Panc1 (cell line): ENCODE results near the gene IDH2. TPM values are rescaled to one million over a fixed set of nuclear protein-coding genes. Genes with fewer than 3 reads are reported as not detected.

ENCODE experiments used
- ATAC-seq: fragments of 200-7000 bp; cut with Tn5 transposase; 2 replicates; pipeline ENCODE4 v1.9.1; 2020; ENCODE audit warnings: mild to moderate bottlenecking, moderate library complexity
- BruUV-seq: library from RNA; stranded (reverse); fragments of 400-500 nt; replicated peaks from 2 replicates; lab custom pipeline; 2021; lab: Mats Ljungman, UMichigan
- CTCF ChIA-PET: fragments of 300-600 bp; sonication (Branson Sonifier 250); formaldehyde crosslinking; loops from one replicate; lab custom pipeline; 2022; ENCODE audit warnings: antibody characterized with exemption; lab: Charles Lee
- POLR2A ChIA-PET: fragments of 300-600 bp; sonication (Branson Sonifier 250); formaldehyde crosslinking; loops from one replicate; lab custom pipeline; 2022; ENCODE audit warnings: antibody characterized with exemption; lab: Charles Lee
- DNase-seq: peaks from one replicate; pipeline ENCODE4 v3.0.0-alpha.2; 2010; ENCODE audit warnings: low read depth, low spot score
- H3K27ac ChIP-seq: 2 replicates; pipeline ENCODE4 v1.5.1; 2011; ENCODE audit warnings: mild to moderate bottlenecking, low read length, inconsistent platforms
- H3K27me3 ChIP-seq: fragments of 200-500 bp; sonication (Bioruptor generic); 2 replicates; pipeline ENCODE4 v1.6.0; 2014; ENCODE audit warnings: low read length, inconsistent platforms; ENCODE audit not compliant: control insufficient read depth, insufficient read depth
- H3K36me3 ChIP-seq: fragments of 200-500 bp; sonication (Bioruptor generic); 2 replicates; pipeline ENCODE4 v1.5.1; 2014; ENCODE audit warnings: inconsistent platforms, mild to moderate bottlenecking, low read length, moderate library complexity; ENCODE audit not compliant: control insufficient read depth, insufficient read depth
- H3K4me1 ChIP-seq: 2 replicates; pipeline ENCODE4 v1.5.1; 2011; ENCODE audit warnings: inconsistent platforms, mild to moderate bottlenecking, low read length, moderate library complexity; ENCODE audit not compliant: control insufficient read depth, insufficient read depth
- H3K4me3 ChIP-seq, 2 experiments: 2 replicates each; pipeline ENCODE4 v1.5.1; 2011 to 2012; ENCODE audit warnings: low read depth in 2 of 2, low read length in 2 of 2, mild to moderate bottlenecking in 2 of 2, inconsistent platforms in 1 of 2, moderate library complexity in 1 of 2
- H3K9me3 ChIP-seq: fragments of 200-500 bp; sonication (Bioruptor generic); 2 replicates; pipeline ENCODE4 v1.5.1; 2014; ENCODE audit warnings: low read depth, mild to moderate bottlenecking, inconsistent platforms, low read length, moderate library complexity; ENCODE audit not compliant: control insufficient read depth, insufficient read depth
- POLR2AphosphoS5 ChIP-seq: IDR thresholded peaks from 2 replicates; pipeline ENCODE4 v1.6.1; 2012; ENCODE audit warnings: mild to moderate bottlenecking, low read depth, low read length, moderate library complexity
- REST ChIP-seq, 2 experiments: IDR thresholded peaks; 2 replicates each; pipeline ENCODE4 v1.6.1; 2011 to 2012; ENCODE audit warnings: low read depth in 2 of 2, control low read depth in 1 of 2, low read length in 1 of 2, mild to moderate bottlenecking in 1 of 2, moderate library complexity in 1 of 2; ENCODE audit not compliant: insufficient read depth in 1 of 2
- SIN3A ChIP-seq: IDR thresholded peaks from 2 replicates; pipeline ENCODE4 v1.6.1; 2012; ENCODE audit warnings: low read depth, mild to moderate bottlenecking, low read length, moderate library complexity, borderline replicate concordance; ENCODE audit not compliant: insufficient read depth
- TCF7L2 ChIP-seq: IDR thresholded peaks from 2 replicates; pipeline ENCODE4 v1.6.1; 2011; ENCODE audit warnings: mild to moderate bottlenecking, low read depth, low read length, inconsistent platforms
- in situ Hi-C: cut with HindIII; loops from 2 replicates; pipeline ENCODE4 v1.10.0; 2016; ENCODE audit warnings: low sequenced_read_pairs, low pct_unique_long_range_greater_than_20kb
- intact Hi-C: fragments of 100-400 bp; cut with micrococcal nuclease; formaldehyde crosslinking; loops from one replicate; pipeline ENCODE4 v1.10.0; 2022; ENCODE audit not compliant: unreplicated experiment
- total RNA-seq: library from RNA; stranded (reverse); gene quantifications from one replicate; pipeline ENCODE4 v1.2.1, GENCODE V29; 2021; ENCODE audit not compliant: unreplicated experiment
- TF ChIP-seq, protein P1 (sequence below): fragments of 450-650 bp; IDR thresholded peaks from 2 replicates; pipeline ENCODE4 v1.5.1; 2017; ENCODE audit warnings: mild to moderate bottlenecking

IDH2 gene
- total RNA-seq, 1 experiment from 2014 or later: 197 TPM

- H3K36me3 ChIP-seq: no peaks in the 10 kb centered on the region
- no peak for ATAC-seq
- POLR2A ChIA-PET: interaction anchor here (0.7 kb wide), 1 partner anchor 100 kb away, joined by 4 read pairs; no protein-coding TSS in a partner anchor
- H3K4me1 ChIP-seq: no peaks in the 10 kb centered on the region; the same call in 1 of the 2 replicates
- no peak for TF ChIP-seq TCF7L2
- no peak for TF ChIP-seq POLR2AphosphoS5
- no peak for TF ChIP-seq SIN3A
- TF ChIP-seq, protein P1, sequence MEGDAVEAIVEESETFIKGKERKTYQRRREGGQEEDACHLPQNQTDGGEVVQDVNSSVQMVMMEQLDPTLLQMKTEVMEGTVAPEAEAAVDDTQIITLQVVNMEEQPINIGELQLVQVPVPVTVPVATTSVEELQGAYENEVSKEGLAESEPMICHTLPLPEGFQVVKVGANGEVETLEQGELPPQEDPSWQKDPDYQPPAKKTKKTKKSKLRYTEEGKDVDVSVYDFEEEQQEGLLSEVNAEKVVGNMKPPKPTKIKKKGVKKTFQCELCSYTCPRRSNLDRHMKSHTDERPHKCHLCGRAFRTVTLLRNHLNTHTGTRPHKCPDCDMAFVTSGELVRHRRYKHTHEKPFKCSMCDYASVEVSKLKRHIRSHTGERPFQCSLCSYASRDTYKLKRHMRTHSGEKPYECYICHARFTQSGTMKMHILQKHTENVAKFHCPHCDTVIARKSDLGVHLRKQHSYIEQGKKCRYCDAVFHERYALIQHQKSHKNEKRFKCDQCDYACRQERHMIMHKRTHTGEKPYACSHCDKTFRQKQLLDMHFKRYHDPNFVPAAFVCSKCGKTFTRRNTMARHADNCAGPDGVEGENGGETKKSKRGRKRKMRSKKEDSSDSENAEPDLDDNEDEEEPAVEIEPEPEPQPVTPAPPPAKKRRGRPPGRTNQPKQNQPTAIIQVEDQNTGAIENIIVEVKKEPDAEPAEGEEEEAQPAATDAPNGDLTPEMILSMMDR: no peak
- TF ChIP-seq REST (IDR thresholded peaks at IDR 0.05; ENCODE audit: insufficient read depth in 1 of 2, low read depth in 2 of 2, low read length in 1 of 2): no peak
- no peak for DNase-seq
- H3K27me3 ChIP-seq: no peaks in the 10 kb centered on the region
- BruUV-seq: no TSS peak
- no peak overlapping the region for H3K4me3 ChIP-seq
- H3K9me3 ChIP-seq: no peaks in the 10 kb centered on the region
- intact Hi-C loops: no loop called here
- CTCF ChIA-PET: interaction anchor here (0.7 kb wide), 1 partner anchor 174 kb away, joined by 3 read pairs; no protein-coding TSS in a partner anchor
- in situ Hi-C loops: no loop called here
- no peak overlapping the region for H3K27ac ChIP-seq
These were observed 54.2 kb downstream of the IDH2 start for GRCh38 chr15:90047956-90048575.

GRCh38 chr15:90046911-90047392, 55.3 kb downstream of the IDH2 start:
- no peak for ATAC-seq
- POLR2A ChIA-PET: no interaction called here
- intact Hi-C loops: no loop called here

More at GRCh38 chr15:90046911-90047392, 55.3 kb downstream of the IDH2 start:
- no peaks in the 10 kb centered on the region for H3K36me3 ChIP-seq
- TF ChIP-seq, protein P1: no peak
- no peak for TF ChIP-seq TCF7L2
- TF ChIP-seq POLR2AphosphoS5: no peak
- no peak for TF ChIP-seq SIN3A
- no peak for TF ChIP-seq REST (IDR thresholded peaks at IDR 0.05; ENCODE audit: insufficient read depth in 1 of 2, low read depth in 2 of 2, low read length in 1 of 2)
- H3K4me3 ChIP-seq: no peak overlapping the region
- CTCF ChIA-PET: no interaction called here
- no TSS peak for BruUV-seq
- in situ Hi-C loops: no loop called here
- no peak overlapping the region for H3K27ac ChIP-seq
- H3K27me3 ChIP-seq: no peaks in the 10 kb centered on the region
- DNase-seq: no peak
- no peaks in the 10 kb centered on the region for H3K9me3 ChIP-seq
- no peaks in the 10 kb centered on the region; the same call in 1 of the 2 replicates for H3K4me1 ChIP-seq
